ENCODE measurements around the gene LMX1A.

The LMX1A gene

GRCh38 chr1:165179306-165179705 lies 177.2 kb downstream of the LMX1A start:
- H3K4me3 ChIP-seq (ENCODE audit: low read length): no peak overlapping the region
- no peak for DNase-seq (ENCODE audit: low read depth)
- TF ChIP-seq CTCF (IDR thresholded peaks at IDR 0.05; ENCODE audit: insufficient read depth, low read depth, low read length, missing control alignments): no peak

- H3K4me3 ChIP-seq (ENCODE audit: low read length): no peak overlapping the region
- DNase-seq (ENCODE audit: low read depth): no peak
- no peak for TF ChIP-seq CTCF (IDR thresholded peaks at IDR 0.05; ENCODE audit: insufficient read depth, low read depth, low read length, missing control alignments)
Observed at GRCh38 chr1:165174491-165174890, 182.0 kb downstream of the LMX1A start.

- TF ChIP-seq CTCF (IDR thresholded peaks at IDR 0.05; ENCODE audit: insufficient read depth, low read depth, low read length, missing control alignments): no peak
- no peak overlapping the region for H3K4me3 ChIP-seq (ENCODE audit: low read length)
- DNase-seq (ENCODE audit: low read depth): no peak
Observed at GRCh38 chr1:165173818-165174217, 182.7 kb downstream of the LMX1A start.

GRCh38 chr1:165173409-165173808 lies 183.1 kb downstream of the LMX1A start:
- peak; percentile 62 for DNase-seq (ENCODE audit: low read depth)
- peak; percentile 2 for TF ChIP-seq CTCF (IDR thresholded peaks at IDR 0.05; ENCODE audit: insufficient read depth, low read depth, low read length, missing control alignments)
- H3K4me3 ChIP-seq (ENCODE audit: low read length): no peak overlapping the region

- no peak overlapping the region for H3K4me3 ChIP-seq (ENCODE audit: low read length)
- TF ChIP-seq CTCF (IDR thresholded peaks at IDR 0.05; ENCODE audit: insufficient read depth, low read depth, low read length, missing control alignments): no peak
- DNase-seq (ENCODE audit: low read depth): no peak
Observed at GRCh38 chr1:165172666-165173065, 183.8 kb downstream of the LMX1A start.

- no peak for DNase-seq (ENCODE audit: low read depth)
- no peak for TF ChIP-seq CTCF (IDR thresholded peaks at IDR 0.05; ENCODE audit: insufficient read depth, low read depth, low read length, missing control alignments)
- H3K4me3 ChIP-seq (ENCODE audit: low read length): no peak overlapping the region
Observed at GRCh38 chr1:165169729-165170128, 186.8 kb downstream of the LMX1A start.

GRCh38 chr1:165169028-165169427 lies 187.5 kb downstream of the LMX1A start:
- peak; percentile 92 for DNase-seq (ENCODE audit: low read depth)
- no peak overlapping the region for H3K4me3 ChIP-seq (ENCODE audit: low read length)
- no peak for TF ChIP-seq CTCF (IDR thresholded peaks at IDR 0.05; ENCODE audit: insufficient read depth, low read depth, low read length, missing control alignments)
